ENCODE measurements around the gene DCTD.

GRCh38 chr4:182874797-182875345 lies 42.3 kb downstream of the DCTD start:
- TF ChIP-seq EZH2 (IDR thresholded peaks at IDR 0.05; ENCODE audit: borderline replicate concordance) (no peak), CTCF (IDR thresholded peaks at IDR 0.05; ENCODE audit: poor library complexity) (no peak)
